NCI-H524 treated with DMSO at 0.1 percent for 48 hours (cell line): ENCODE results near the gene PSMB10.
"Not testable (repeated sequence)": the region's sequence is repeated elsewhere in the genome, so short reads cannot be mapped to it uniquely, and the experiment has no call there.

Source experiments
- DNase-seq: peaks from one replicate; lab custom pipeline; 2025; lab: John Stamatoyannopoulos, UW

The PSMB10 gene

GRCh38 chr16:67936124-67936879, at the start of gene PSMB10:
Gene PSMB10 (minus strand): TSS chr16:67936850. CDS start chr16:67936749, 101 bp downstream.
- no peak for DNase-seq

DNA sequence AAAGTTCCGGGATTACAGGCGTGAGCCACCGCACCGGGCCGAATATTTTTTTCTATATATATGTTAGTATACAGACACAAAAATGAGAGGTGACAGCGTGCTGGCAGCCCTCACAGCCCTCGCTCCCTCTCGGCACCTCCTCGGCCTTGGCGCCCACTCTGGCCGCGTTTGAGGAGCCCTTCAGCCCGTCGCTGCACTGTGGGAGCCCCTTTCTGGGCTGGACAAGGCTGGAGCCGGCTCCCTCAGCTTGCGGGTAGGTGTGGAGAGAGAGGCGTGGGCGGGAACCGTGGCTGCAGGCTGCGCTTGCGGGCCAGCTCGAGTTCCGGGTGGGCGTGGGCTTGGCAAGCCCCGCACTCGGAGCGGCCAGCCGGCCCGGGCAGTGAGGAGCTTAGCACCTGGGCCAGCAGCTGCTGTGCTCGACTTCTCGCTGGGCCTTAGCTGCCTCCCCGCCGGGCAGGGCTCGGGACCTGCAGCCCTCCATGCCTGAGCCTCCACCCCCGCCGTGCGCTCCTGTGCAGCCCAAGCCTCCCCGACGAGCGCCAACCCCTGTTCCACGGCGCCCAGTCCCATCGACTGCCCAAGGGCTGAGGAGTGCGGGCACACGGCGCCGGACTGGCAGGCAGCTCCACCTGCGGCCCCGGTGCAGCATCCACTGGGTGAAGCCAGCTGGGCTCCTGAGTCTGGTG, 45.5 kb upstream of the PSMB10 start:
- DNase-seq = no peak

DNA sequence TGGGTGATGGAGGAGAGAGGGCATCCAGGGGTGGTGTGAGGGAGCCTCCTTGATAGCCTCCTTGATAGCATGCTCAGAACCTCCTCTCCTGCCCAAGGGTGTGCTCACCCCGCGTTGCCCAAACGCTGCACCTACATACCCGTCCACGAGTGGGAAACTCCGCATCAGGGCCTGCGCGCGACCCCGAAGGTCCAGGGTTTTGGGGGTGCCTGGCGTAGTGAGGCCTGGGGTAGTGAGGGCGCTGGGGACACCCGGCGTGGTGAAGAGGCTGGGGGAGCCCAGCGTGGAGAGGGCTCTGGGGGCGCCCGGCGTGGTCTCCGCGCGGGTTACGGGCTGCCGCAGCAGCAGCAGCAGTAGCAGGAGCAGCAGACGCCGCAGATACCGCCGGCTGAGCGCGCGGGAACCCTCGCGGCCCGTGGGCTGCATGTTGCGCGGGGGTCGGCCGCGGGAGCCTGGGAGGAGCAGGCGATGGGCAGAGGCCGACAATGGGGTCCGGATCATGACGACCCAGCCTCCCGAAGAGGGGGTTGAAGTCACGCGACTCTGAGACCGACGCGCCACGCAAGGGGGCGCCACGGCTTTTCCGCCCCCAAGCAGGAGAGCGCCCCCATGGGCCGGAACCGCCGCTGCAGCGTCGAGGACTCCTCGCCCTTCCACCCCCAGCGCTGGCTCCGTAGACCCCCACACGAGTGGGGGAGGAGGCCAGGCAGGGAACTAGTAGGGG, 43.5 kb upstream of the PSMB10 start, which contains the start of gene DPEP3:
DPEP3 (minus strand) TSS at position 545 of the 724 bp plus-strand sequence; CDS start at position 426, 119 bp downstream.
- DNase-seq = no peak

DNA sequence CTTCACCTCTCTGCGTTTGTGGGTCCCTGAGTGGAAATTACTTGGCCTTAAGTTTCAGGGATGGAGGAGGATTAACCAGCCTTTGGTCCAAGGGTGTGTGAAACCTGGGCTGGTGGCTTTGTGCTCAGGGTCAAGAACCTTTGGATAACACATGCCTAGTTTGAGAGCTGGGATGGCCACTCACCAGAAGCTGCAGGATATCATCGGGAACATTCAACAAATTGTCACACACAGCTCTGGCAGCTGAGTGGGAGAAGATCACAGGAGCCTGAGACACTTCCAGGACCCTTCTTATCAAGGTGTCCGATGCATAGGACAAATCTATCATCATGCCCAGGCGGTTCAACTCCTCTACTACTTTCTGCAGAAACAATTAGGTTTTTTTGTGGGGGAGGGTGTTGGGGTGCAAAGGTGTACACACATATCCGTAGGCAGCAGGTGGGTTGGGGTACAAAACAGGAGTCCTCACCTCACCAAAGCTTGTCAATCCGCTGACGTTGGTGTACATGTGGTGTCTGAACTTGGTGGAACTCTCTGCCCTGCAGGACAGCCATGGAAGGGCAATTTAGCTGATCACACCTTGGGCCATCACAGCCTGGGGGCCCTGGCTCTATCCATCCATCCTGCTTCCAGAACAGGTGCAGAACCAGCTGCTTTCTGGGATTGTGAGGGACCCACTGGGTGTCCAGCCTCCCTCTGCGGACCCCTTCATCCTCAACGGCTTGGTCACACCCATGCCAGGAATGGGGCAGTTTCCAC, 41.0 kb upstream of the PSMB10 start:
- DNase-seq = no peak

DNA sequence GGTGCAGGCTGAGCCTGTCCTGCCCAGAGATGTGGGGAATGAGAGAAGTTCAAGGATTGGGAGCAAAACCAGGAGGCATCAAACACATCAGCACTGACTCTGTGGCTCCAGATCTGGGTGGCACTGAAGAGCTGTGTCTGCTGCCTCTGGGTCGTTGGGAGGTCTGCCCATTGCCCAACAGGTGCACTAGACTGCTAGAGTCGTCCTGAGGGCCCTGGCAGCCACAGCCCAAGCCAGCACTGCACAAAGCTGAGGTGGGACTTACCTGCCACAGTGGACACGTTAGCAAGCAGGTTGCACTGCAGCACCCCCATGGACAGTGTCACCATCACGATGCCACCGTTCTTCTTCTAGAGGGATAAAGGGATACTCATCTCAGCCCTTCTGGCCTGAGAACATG, 40.4 kb upstream of the PSMB10 start:
- no peak for DNase-seq

DNA sequence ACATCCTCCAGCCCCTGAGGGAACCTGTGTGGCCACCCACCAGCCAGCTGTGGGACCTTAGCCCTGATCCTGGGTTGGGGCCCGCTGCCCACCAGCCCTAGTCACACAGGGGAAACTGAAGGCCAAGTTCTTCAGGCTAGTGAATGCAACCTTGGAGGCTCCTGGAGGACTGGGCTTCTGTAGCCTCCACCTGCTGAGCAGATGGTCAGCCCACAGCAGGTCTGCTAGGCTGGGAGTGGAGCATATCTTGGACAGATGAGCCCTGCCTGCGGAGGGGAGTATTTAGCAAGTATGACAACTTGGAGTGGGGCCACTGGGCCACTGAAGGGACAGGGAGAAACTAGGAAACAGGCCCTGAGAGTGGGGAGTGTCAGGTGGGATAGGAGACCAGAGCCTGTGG, 39.6 kb upstream of the PSMB10 start:
- no peak for DNase-seq

- no peak for DNase-seq
These were observed 38.9 kb upstream of the PSMB10 start for GRCh38 chr16:67975321-67976105.

GRCh38 chr16:67972285-67972684, 35.6 kb upstream of the PSMB10 start:
- not testable (repeated sequence) for DNase-seq

DNA sequence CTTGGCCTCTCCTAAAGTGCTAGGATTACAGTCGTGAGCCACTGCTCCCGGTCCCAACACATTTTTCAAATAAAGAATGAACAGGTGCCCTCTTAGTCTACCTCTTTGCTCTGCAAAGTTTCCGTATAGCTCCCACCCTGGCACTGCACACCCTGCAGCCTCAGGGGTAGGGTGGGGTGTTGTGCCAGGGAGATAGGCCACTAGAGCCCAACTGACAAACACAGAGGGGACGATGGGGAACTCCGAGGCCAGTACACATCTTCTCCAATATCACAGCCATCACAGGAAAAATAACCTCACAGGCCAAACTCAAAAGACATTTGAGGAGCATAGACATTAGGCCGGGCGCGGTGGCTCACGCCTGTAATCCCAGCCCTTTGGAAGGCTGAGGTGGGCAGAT, 34.5 kb upstream of the PSMB10 start:
- DNase-seq = no peak

GRCh38 chr16:67969254-67970039, 32.8 kb upstream of the PSMB10 start:
- no peak for DNase-seq

- DNase-seq = no peak
These were observed 32.0 kb upstream of the PSMB10 start, which contains the start of gene SLC12A4 for GRCh38 chr16:67968400-67969253. Gene SLC12A4 (minus strand): TSS chr16:67968637. CDS start chr16:67968553, 84 bp downstream.

GRCh38 chr16:67967958-67968399, 31.3 kb upstream of the PSMB10 start:
- no peak for DNase-seq

GRCh38 chr16:67967183-67967957, 30.7 kb upstream of the PSMB10 start:
- peak; percentile 29 for DNase-seq

DNA sequence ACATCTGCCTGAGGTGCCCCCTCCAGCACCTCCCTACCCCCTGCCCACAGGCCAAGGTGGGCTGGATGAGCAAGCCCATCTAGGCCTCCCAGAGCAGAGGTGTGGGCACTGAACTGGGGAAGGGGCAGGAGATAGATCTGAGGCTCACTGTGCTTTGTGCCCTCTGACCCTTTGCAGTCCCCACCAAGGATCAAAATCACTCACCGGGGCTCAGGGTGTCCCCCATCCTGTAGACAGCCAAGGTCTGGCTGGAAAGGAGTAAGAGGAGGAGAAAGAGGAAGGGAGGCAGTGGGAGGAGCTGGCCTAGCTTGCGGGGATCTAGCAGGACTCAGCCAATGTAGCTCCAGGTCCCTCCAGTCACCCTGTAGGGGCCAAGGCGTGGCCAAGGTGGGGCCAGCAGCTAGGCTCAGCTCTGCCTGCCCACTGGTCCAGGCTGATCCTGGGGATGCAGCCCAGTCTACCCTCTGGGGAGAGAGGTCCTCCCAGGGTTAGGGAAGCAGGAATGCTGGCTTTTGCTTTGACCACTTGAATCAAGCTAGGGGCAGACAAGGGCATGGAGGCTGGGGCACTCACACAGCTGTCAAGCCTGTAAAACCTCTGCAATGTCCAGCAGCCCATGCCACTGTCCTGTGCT, 30.0 kb upstream of the PSMB10 start:
- DNase-seq = no peak

GRCh38 chr16:67965668-67966548, 29.3 kb upstream of the PSMB10 start:
- no peak for DNase-seq

- DNase-seq = no peak
These were observed 28.0 kb upstream of the PSMB10 start for GRCh38 chr16:67964477-67965131.
